Natural killer cell treated with Interleukin-12 subunit alpha and Interleukin-12 subunit beta and Interleukin-15 and Interleukin-18, amount 100 ng/mL, for 72 hours (primary cell): ENCODE results near the gene DUSP7. TPM values are rescaled to one million over a fixed set of nuclear protein-coding genes. Genes with fewer than 3 reads are reported as not detected.
A peak's percentile ranks its signal among the peaks of the same experiment; 100 is the strongest.

Experiments
- ATAC-seq, 2 donors: fragments of 150-1000 bp; cut with Tn5 transposase in 1 of 2; sonication (Bioruptor Pico), chemical (Tn5 transposase) in 1 of 2; 2 replicates each; pipeline ENCODE4 v1.10.0; 2021
- DNase-seq: peaks from one replicate; pipeline ENCODE4 v3.0.0; 2022; ENCODE audit warnings: low spot score
- H3K27ac Mint-ChIP-seq, 2 donors: 1 replicate in 1 of 2; 2 replicates in 1 of 2; pipeline ENCODE4 v1.8.0; 2022; ENCODE audit warnings: mixed read lengths in 2 of 2, mild to moderate bottlenecking in 1 of 2, moderate library complexity in 1 of 2
- H3K27me3 Mint-ChIP-seq, 2 donors: 1 replicate in 1 of 2; 2 replicates in 1 of 2; pipeline ENCODE4 v1.8.0; 2022; ENCODE audit warnings: mixed read lengths in 2 of 2
- H3K36me3 Mint-ChIP-seq: one replicate; pipeline ENCODE4 v1.8.0; 2022; ENCODE audit warnings: mixed read lengths
- H3K4me1 Mint-ChIP-seq, 2 donors: 1 replicate in 1 of 2; 2 replicates in 1 of 2; pipeline ENCODE4 v1.8.0; 2022; ENCODE audit warnings: low read depth in 2 of 2, mixed read lengths in 2 of 2, mild to moderate bottlenecking in 1 of 2
- H3K4me3 Mint-ChIP-seq: one replicate; pipeline ENCODE4 v1.8.0; 2022; ENCODE audit warnings: mixed read lengths
- H3K9me3 Mint-ChIP-seq: 2 replicates; pipeline ENCODE4 v1.8.0; 2022; ENCODE audit warnings: mixed read lengths
- total RNA-seq, 2 donors: library from RNA; stranded (reverse); gene quantifications; one replicate each; pipeline ENCODE4 v1.2.3, GENCODE V29; 2022

The DUSP7 gene
- total RNA-seq, 2 donors from 2014 or later, result 19.4 to 31.0 TPM

GRCh38 chr3:52018319-52019000 is 37.9 kb downstream of the DUSP7 start:
- H3K36me3 Mint-ChIP-seq, result no peaks in the 10 kb centered on the region
- DNase-seq (no peak), ATAC-seq (no peak)
- no peaks in the 10 kb centered on the region for H3K9me3 Mint-ChIP-seq
- peaks cover 0 to 4% of the 10 kb centered on the region in 2 donors for H3K4me1 Mint-ChIP-seq
- no peaks in the 10 kb centered on the region for H3K27me3 Mint-ChIP-seq
- no peak overlapping the region for H3K27ac Mint-ChIP-seq
- H3K4me3 Mint-ChIP-seq, result no peak overlapping the region

- no peak for DNase-seq
- no peaks in the 10 kb centered on the region for H3K9me3 Mint-ChIP-seq
- H3K27me3 Mint-ChIP-seq, result no peaks in the 10 kb centered on the region
- H3K36me3 Mint-ChIP-seq, result no peaks in the 10 kb centered on the region
- no peak overlapping the region for H3K27ac Mint-ChIP-seq
- peaks cover 0 to 7% of the 10 kb centered on the region in 2 donors for H3K4me1 Mint-ChIP-seq
- ATAC-seq, result no peak
- no peak overlapping the region for H3K4me3 Mint-ChIP-seq
Observed at GRCh38 chr3:52017586-52017985, 38.8 kb downstream of the DUSP7 start.

- ATAC-seq, result no peak
Observed at GRCh38 chr3:52015438-52016228, 40.7 kb downstream of the DUSP7 start.

GRCh38 chr3:52014613-52015012 is 41.8 kb downstream of the DUSP7 start:
- DNase-seq (no peak), ATAC-seq (no peak)
- H3K27me3 Mint-ChIP-seq, result no peaks in the 10 kb centered on the region
- no peaks in the 10 kb centered on the region for H3K36me3 Mint-ChIP-seq
- no peaks in the 10 kb centered on the region for H3K9me3 Mint-ChIP-seq
- H3K4me1 Mint-ChIP-seq, result peaks cover 0 to 13% of the 10 kb centered on the region in 2 donors
- H3K27ac Mint-ChIP-seq, result no peak overlapping the region
- H3K4me3 Mint-ChIP-seq, result no peak overlapping the region

More at GRCh38 chr3:52015438-52016228, 40.7 kb downstream of the DUSP7 start:
- H3K4me3 Mint-ChIP-seq, result no peak overlapping the region
- DNase-seq, result no peak
- peaks cover 0 to 13% of the 10 kb centered on the region in 2 donors for H3K4me1 Mint-ChIP-seq
- no peaks in the 10 kb centered on the region for H3K9me3 Mint-ChIP-seq
- no peaks in the 10 kb centered on the region for H3K36me3 Mint-ChIP-seq
- no peaks in the 10 kb centered on the region for H3K27me3 Mint-ChIP-seq
- H3K27ac Mint-ChIP-seq, result no peak overlapping the region

- Mint-ChIP-seq H3K36me3 (no peaks in the 10 kb centered on the region), H3K27me3 (no peaks in the 10 kb centered on the region), H3K27ac (no peak overlapping the region), H3K9me3 (no peaks in the 10 kb centered on the region), H3K4me3 (no peak overlapping the region), H3K4me1 (peaks cover 0 to 9% of the 10 kb centered on the region in 2 donors)
- ATAC-seq, result no peak
- DNase-seq, result no peak
Observed at GRCh38 chr3:52013802-52014598, 42.4 kb downstream of the DUSP7 start.

- peaks cover 0 to 9% of the 10 kb centered on the region in 2 donors for H3K4me1 Mint-ChIP-seq
- H3K27ac Mint-ChIP-seq, result peak overlapping the region in 1 of 2 donors; percentile 54
- ATAC-seq (no peak), DNase-seq (no peak)
- H3K4me3 Mint-ChIP-seq, result no peak overlapping the region
- H3K27me3 Mint-ChIP-seq, result no peaks in the 10 kb centered on the region
- no peaks in the 10 kb centered on the region for H3K36me3 Mint-ChIP-seq
- no peaks in the 10 kb centered on the region for H3K9me3 Mint-ChIP-seq
Observed at GRCh38 chr3:52012699-52013098, 43.7 kb downstream of the DUSP7 start.

GRCh38 chr3:52010431-52010830 is 45.9 kb downstream of the DUSP7 start:
- Mint-ChIP-seq H3K4me1 (peaks cover 0 to 9% of the 10 kb centered on the region in 2 donors), H3K4me3 (no peak overlapping the region), H3K27ac (no peak overlapping the region), H3K27me3 (no peaks in the 10 kb centered on the region), H3K36me3 (no peaks in the 10 kb centered on the region), H3K9me3 (no peaks in the 10 kb centered on the region)
- DNase-seq, result no peak
- ATAC-seq, result no peak

GRCh38 chr3:52007291-52007690 is 49.1 kb downstream of the DUSP7 start:
- H3K9me3 Mint-ChIP-seq, result no peaks in the 10 kb centered on the region
- H3K36me3 Mint-ChIP-seq, result no peaks in the 10 kb centered on the region
- no peak overlapping the region for H3K27ac Mint-ChIP-seq
- no peaks in the 10 kb centered on the region for H3K27me3 Mint-ChIP-seq
- H3K4me1 Mint-ChIP-seq, result peaks cover 0 to 3% of the 10 kb centered on the region in 2 donors
- DNase-seq, result no peak
- H3K4me3 Mint-ChIP-seq, result no peak overlapping the region
- ATAC-seq, result no peak

- ATAC-seq, result no peak
- Mint-ChIP-seq H3K36me3 (no peaks in the 10 kb centered on the region), H3K9me3 (no peaks in the 10 kb centered on the region), H3K27ac (no peak overlapping the region), H3K27me3 (no peaks in the 10 kb centered on the region), H3K4me3 (no peak overlapping the region), H3K4me1 (no peaks in the 10 kb centered on the region)
- DNase-seq, result no peak
Observed at GRCh38 chr3:52006820-52007133, 49.6 kb downstream of the DUSP7 start.

GRCh38 chr3:52006017-52006819 is 50.2 kb downstream of the DUSP7 start:
- Mint-ChIP-seq H3K36me3 (no peaks in the 10 kb centered on the region), H3K27me3 (no peaks in the 10 kb centered on the region), H3K27ac (no peak overlapping the region), H3K4me1 (no peaks in the 10 kb centered on the region), H3K9me3 (no peaks in the 10 kb centered on the region), H3K4me3 (no peak overlapping the region)
- ATAC-seq (no peak), DNase-seq (no peak)

- Mint-ChIP-seq H3K36me3 (no peaks in the 10 kb centered on the region), H3K27ac (no peak overlapping the region), H3K4me1 (no peaks in the 10 kb centered on the region), H3K27me3 (no peaks in the 10 kb centered on the region), H3K4me3 (no peak overlapping the region), H3K9me3 (no peaks in the 10 kb centered on the region)
- DNase-seq (no peak), ATAC-seq (no peak)
Observed at GRCh38 chr3:52005571-52005986, 50.8 kb downstream of the DUSP7 start.

GRCh38 chr3:52004906-52005395 is 51.4 kb downstream of the DUSP7 start:
- Mint-ChIP-seq H3K27me3 (no peaks in the 10 kb centered on the region), H3K9me3 (no peaks in the 10 kb centered on the region), H3K27ac (no peak overlapping the region), H3K4me3 (no peak overlapping the region), H3K4me1 (no peaks in the 10 kb centered on the region), H3K36me3 (no peaks in the 10 kb centered on the region)
- no peak for ATAC-seq
- DNase-seq, result no peak

- DNase-seq, result no peak
- no peak for ATAC-seq
- Mint-ChIP-seq H3K9me3 (no peaks in the 10 kb centered on the region), H3K27me3 (no peaks in the 10 kb centered on the region), H3K36me3 (no peaks in the 10 kb centered on the region), H3K4me3 (no peak overlapping the region), H3K4me1 (no peaks in the 10 kb centered on the region), H3K27ac (no peak overlapping the region)
Observed at GRCh38 chr3:52004163-52004787, 52.1 kb downstream of the DUSP7 start.
